Measurements from ENCODE around the gene AUH.

GRCh38 chr9:91271156-91271555 lies 90.6 kb downstream of the AUH start:
- no peak for TF ChIP-seq POLR2A (conservative IDR thresholded peaks at IDR 0.05)
- no peak for TF ChIP-seq RNF2 (IDR thresholded peaks at IDR 0.05)
- no peak for TF ChIP-seq HDAC2 (IDR thresholded peaks at IDR 0.05)
- no peak for TF ChIP-seq CTCF (IDR thresholded peaks at IDR 0.05 in 2 of 3, conservative IDR thresholded peaks at IDR 0.05 in 1 of 3; ENCODE audit: insufficient read depth in 2 of 3, low read depth in 1 of 3, low read length in 3 of 3)
- no peak for TF ChIP-seq NFIC (IDR thresholded peaks at IDR 0.05)
- no peak for TF ChIP-seq MIER1 (IDR thresholded peaks at IDR 0.05; ENCODE audit: low read depth)
- no peak for TF ChIP-seq ZFX (CRISPR knock-in tag; IDR thresholded peaks at IDR 0.05)
- TF ChIP-seq FOS (IDR thresholded peaks at IDR 0.05; ENCODE audit: extremely low read depth, insufficient read length), result no peak
- TF ChIP-seq ESRRA (IDR thresholded peaks at IDR 0.05; ENCODE audit: borderline replicate concordance, low read depth), result no peak

Data from K562 (cell line).